Stimulated activated CD8-positive, alpha-beta memory T cell treated with anti-CD3 and anti-CD28 coated beads, Interleukin-15, amount 100 ng/mL, for 24 hours (primary cell): Measurements from ENCODE around the gene ARFGEF3.
A peak's percentile ranks its signal among the peaks of the same experiment; 100 is the strongest.
"Not testable (repeated sequence)": the region's sequence is repeated elsewhere in the genome, so short reads cannot be mapped to it uniquely, and the experiment has no call there.

Source experiments
- DNase-seq: peaks from one replicate; pipeline ENCODE4 v3.0.0-alpha.2; 2020; ENCODE audit warnings: low read depth

ARFGEF3 gene, protein sequence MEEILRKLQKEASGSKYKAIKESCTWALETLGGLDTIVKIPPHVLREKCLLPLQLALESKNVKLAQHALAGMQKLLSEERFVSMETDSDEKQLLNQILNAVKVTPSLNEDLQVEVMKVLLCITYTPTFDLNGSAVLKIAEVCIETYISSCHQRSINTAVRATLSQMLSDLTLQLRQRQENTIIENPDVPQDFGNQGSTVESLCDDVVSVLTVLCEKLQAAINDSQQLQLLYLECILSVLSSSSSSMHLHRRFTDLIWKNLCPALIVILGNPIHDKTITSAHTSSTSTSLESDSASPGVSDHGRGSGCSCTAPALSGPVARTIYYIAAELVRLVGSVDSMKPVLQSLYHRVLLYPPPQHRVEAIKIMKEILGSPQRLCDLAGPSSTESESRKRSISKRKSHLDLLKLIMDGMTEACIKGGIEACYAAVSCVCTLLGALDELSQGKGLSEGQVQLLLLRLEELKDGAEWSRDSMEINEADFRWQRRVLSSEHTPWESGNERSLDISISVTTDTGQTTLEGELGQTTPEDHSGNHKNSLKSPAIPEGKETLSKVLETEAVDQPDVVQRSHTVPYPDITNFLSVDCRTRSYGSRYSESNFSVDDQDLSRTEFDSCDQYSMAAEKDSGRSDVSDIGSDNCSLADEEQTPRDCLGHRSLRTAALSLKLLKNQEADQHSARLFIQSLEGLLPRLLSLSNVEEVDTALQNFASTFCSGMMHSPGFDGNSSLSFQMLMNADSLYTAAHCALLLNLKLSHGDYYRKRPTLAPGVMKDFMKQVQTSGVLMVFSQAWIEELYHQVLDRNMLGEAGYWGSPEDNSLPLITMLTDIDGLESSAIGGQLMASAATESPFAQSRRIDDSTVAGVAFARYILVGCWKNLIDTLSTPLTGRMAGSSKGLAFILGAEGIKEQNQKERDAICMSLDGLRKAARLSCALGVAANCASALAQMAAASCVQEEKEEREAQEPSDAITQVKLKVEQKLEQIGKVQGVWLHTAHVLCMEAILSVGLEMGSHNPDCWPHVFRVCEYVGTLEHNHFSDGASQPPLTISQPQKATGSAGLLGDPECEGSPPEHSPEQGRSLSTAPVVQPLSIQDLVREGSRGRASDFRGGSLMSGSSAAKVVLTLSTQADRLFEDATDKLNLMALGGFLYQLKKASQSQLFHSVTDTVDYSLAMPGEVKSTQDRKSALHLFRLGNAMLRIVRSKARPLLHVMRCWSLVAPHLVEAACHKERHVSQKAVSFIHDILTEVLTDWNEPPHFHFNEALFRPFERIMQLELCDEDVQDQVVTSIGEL (N-terminal part only)

GRCh38 chr6:138161338-138162110, at the start of gene ARFGEF3:
TSS of gene ARFGEF3 (plus strand) at chr6:138161939. CDS start at chr6:138162087, 148 bp downstream.
- peak; percentile 38 for DNase-seq

- DNase-seq = no peak
Observed at GRCh38 chr6:138113588-138114210, 48.0 kb upstream of the ARFGEF3 start.

GRCh38 chr6:138115201-138115600, 46.5 kb upstream of the ARFGEF3 start:
- no peak for DNase-seq

GRCh38 chr6:138115877-138116660, 45.7 kb upstream of the ARFGEF3 start:
- no peak for DNase-seq

- DNase-seq = no peak
Observed at GRCh38 chr6:138116661-138116999, 45.1 kb upstream of the ARFGEF3 start.

- DNase-seq = no peak
Observed at GRCh38 chr6:138117376-138117914, 44.3 kb upstream of the ARFGEF3 start.

- not testable (repeated sequence) for DNase-seq
Observed at GRCh38 chr6:138119229-138119628, 42.5 kb upstream of the ARFGEF3 start.

DNA sequence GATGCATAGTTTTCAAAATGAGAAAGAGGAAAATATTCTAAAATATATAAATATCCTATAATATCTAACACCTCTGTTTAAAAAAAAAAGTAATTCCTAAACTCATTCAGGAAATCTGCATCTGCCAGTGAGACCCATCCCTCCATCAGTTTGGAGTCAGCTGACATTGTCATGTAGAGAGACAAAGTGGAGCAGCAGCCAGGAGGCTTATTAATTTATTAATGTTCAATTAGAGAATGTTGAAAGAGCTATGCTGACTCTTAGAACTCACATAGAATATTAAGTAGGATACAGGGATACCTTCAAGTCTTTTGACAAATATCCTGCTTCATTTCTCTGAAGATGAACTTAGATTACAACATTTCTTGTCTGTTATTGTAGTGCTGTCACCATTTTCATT, 41.8 kb upstream of the ARFGEF3 start:
- DNase-seq = no peak

DNA sequence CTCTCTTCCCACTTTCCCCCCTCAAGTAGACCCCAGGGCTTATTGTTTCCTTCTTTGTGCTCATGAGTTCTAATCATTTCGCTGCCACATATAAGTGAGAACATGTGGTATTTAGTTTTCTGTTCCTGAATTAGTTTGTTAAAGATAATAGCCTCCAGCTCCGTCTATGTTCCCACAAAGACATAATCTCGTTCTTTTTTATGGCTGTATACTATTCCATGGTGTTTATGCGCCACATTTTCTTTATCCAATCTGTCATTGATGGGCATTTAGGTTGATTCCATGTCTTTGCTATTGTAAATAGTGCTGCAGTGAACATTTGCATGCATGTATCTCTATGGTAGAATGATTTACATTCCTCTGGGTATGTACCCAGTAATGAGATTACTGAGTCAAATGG, 37.6 kb upstream of the ARFGEF3 start:
- DNase-seq = no peak

GRCh38 chr6:138128096-138128495, 33.6 kb upstream of the ARFGEF3 start:
- DNase-seq = no peak

GRCh38 chr6:138129190-138129589, 32.5 kb upstream of the ARFGEF3 start:
- no peak for DNase-seq

GRCh38 chr6:138142806-138143205, 18.9 kb upstream of the ARFGEF3 start:
- no peak for DNase-seq

DNA sequence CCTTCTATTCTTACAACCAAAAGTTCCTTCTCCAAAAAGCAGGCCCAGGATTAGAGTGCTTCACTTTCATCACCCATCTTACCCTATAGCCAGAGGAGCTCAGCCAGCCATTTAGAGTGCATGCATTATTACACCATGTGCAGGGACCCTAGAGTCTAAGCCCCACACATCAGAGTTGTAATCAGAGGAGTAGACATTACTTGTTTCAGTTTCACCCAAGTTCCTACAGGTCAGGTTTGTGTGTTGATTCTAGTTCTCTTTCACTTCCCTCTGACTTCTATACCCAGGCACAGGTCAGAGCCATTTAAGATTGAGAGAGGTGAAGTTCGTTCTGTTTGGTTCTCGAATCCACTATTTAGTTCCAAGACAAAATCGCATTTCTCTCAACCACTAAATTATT, 16.3 kb upstream of the ARFGEF3 start:
- no peak for DNase-seq

DNA sequence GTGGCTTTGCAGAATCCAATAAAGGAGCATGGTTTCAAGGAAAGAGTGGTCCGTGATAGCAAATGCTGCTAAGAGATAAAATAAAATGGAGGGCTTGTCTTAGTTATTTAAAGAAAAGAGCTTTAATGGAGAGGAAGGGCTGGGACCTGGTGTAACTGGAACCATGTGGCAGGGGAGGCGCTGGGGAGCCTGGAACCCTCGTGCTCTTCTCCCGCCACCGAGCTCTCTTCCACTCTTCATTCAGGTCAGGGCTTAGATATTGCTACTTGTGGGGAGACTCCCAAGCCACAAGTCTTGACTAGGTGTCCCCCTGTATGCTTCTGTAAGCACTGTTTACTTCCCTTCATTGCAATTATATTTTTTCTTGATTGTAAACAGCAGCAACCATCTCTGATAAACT, 15.2 kb upstream of the ARFGEF3 start:
- DNase-seq = no peak

DNA sequence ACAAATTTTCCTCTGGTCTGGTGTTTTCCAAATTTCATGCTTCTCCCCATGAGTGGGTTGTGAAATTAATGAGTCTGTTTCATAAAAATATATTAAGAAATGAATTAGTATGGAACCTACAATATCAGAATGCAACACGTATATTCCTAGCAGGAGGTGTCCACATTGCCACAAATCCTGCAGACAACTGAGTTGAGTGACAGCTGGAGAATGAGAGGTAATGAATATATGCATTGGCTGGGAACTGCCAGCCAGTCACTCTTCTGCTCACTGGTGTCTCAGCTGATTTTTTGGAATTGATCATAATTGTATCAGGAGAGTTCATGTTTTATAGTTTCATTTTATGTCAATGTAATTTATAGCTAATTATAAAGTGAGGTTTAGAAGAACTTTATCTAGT, 6.3 kb upstream of the ARFGEF3 start:
- DNase-seq = no peak

DNA sequence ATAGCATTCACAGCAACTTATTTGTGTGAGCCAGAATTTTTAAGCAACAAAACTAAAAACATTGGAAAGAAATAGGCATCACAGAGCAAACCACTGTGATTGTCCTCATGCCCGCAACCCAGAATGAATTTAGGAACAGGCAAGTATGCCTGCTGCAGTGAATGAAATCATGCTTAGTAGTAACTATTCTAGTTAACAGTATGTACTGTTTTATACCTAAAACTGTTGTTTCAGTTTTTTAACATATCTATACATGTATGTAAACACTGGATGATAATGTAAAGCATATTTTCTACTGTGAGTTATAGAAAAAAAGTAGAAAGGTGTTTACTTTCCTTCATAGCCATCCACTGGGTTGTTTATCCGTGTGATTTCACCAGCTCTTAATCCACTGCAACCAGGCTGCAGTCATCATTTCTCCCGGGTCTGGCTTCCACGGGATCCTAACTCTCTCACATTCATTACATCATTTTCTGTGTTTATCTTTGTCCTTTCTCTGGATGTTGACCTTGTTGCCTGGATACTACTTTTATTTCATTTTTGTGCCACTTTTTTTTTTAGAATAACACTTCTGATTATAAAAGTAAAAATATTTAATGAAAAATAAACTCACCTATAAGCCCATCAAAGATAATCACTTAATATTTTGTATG, 3.6 kb upstream of the ARFGEF3 start:
- DNase-seq = no peak

DNA sequence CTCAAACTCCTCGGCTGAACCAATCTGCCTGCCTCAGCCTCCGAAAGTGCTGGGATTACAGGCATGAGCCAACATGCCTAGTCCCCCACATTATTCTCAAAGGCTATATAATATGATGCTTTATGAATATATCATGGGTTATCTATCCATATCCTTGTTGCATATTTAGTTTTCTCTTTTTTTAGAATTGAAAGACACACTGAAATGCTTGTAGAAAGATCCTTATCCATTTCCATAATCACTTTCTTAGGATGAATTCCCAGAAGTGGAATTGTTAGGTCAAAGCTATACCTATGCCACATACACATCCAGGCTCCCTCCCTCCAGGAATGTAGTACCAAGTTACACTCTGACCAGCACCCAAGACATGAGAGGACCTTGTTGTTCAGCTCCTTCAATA, 2.5 kb upstream of the ARFGEF3 start:
- DNase-seq = no peak

DNA sequence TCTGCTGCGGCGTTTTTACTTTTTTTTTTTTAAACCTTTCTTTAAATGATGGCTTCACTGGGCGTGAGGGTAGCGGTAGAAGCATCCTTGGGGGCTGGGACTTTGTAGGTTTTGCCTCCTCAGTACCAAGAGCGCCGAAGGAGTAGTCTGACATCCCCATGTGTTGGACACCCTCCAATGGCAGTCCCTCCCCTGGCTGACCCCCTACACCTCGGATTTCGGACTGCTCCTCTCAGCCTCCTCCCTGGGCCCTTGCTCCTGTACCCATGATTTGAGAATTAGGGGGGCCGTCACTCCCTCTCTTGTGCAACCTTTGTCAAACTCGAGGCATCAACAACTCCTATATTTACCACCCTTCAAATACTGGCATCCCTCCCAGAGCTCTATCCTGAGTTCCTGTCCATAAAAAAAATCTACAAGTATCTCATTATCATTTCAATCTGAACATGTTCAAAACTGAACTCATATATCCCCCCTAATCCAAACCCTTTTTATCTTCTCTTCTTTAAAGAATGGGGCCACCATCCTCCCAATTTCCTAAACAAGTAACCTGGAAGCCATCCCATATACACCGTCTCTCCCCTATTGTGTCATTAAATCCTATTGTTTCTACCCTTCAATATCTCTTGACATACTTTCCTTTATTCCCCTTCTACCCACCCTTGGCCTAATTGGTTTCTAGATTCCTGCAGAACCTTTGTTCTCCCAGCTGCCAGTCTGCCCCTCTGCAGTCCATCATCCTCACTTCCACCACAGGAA, 1.2 kb upstream of the ARFGEF3 start:
- no peak for DNase-seq

GRCh38 chr6:138161088-138161337, 726 bp upstream of the ARFGEF3 start:
- DNase-seq = no peak
